ENCODE results near the gene PTPRD.

DNA sequence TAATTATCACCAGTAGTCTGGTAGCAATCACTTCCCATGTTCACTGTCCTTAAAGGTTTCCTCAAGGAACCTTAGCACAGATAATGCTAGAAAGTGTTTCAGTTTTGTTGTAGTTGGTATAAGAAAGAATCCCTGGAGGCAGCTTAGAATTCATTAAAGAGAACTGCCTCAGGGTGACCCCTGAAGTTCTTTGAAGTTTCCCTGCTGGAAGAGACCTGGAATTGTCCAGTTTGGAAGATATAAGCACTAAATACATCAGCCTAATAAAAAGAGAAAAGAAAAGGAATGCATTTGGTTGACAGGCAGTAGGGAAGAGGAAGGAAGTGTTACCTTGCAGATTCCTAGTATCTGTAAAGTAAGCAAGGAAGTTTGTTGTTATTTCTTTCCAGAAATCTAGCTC, 1813.6 kb downstream of the PTPRD start:
- no peak for TF ChIP-seq TAF1 (IDR thresholded peaks at IDR 0.05; ENCODE audit: borderline replicate concordance, low read depth, low read length)
- TF ChIP-seq POLR2A (IDR thresholded peaks at IDR 0.05; ENCODE audit: low read depth, low read length), result no peak
- TF ChIP-seq POLR2AphosphoS5 (IDR thresholded peaks at IDR 0.05; ENCODE audit: low read depth, low read length), result no peak

Measured in GM12892 (cell line).